Mesendoderm (in vitro differentiated cells): ENCODE measurements around the gene TCFL5.

Experiments
- DNase-seq: peaks from one replicate; pipeline ENCODE4 v3.0.0; 2013
- H2AK5ac ChIP-seq: 2 replicates; pipeline ENCODE4 v1.6.1; 2013; ENCODE audit warnings: low read length, inconsistent platforms
- H2BK120ac ChIP-seq: 2 replicates; pipeline ENCODE4 v1.6.1; 2013; ENCODE audit warnings: low read depth, mild to moderate bottlenecking, low read length, moderate library complexity, mixed read lengths
- H2BK15ac ChIP-seq: replicated peaks from 2 replicates; pipeline ENCODE4 v1.6.1; 2013; ENCODE audit warnings: low read depth, mild to moderate bottlenecking, moderate library complexity
- H2BK5ac ChIP-seq: 2 replicates; pipeline ENCODE4 v1.6.1; 2013; ENCODE audit warnings: low read length, inconsistent platforms
- H3K18ac ChIP-seq: 2 replicates; pipeline ENCODE4 v1.6.1; 2013; ENCODE audit warnings: mild to moderate bottlenecking, low read length, mixed read lengths
- H3K23ac ChIP-seq: one replicate; pipeline ENCODE4 v1.6.1; 2013; ENCODE audit warnings: low read length
- H3K27ac ChIP-seq: 2 replicates; pipeline ENCODE4 v1.5.1; 2013; ENCODE audit warnings: low read depth, mild to moderate bottlenecking, inconsistent platforms, low read length, moderate library complexity
- H3K27me3 ChIP-seq: 2 replicates; pipeline ENCODE4 v1.6.1; 2013; ENCODE audit warnings: low read length, control low read depth, mild to moderate bottlenecking, inconsistent platforms; ENCODE audit not compliant: insufficient read depth, poor library complexity
- H3K36me3 ChIP-seq: 2 replicates; pipeline ENCODE4 v1.6.1; 2013; ENCODE audit warnings: low read length, inconsistent platforms; ENCODE audit not compliant: control insufficient read depth, insufficient read depth
- H3K4ac ChIP-seq: one replicate; pipeline ENCODE4 v1.6.1; 2013; ENCODE audit warnings: low read depth, mild to moderate bottlenecking, low read length, moderate library complexity
- H3K4me1 ChIP-seq: 2 replicates; pipeline ENCODE4 v1.6.1; 2013; ENCODE audit warnings: low read depth, low read length, inconsistent platforms; ENCODE audit not compliant: control insufficient read depth
- H3K4me2 ChIP-seq: 2 replicates; pipeline ENCODE4 v1.6.1; 2013; ENCODE audit warnings: low read length
- H3K4me3 ChIP-seq: 2 replicates; pipeline ENCODE4 v1.5.1; 2013; ENCODE audit warnings: mild to moderate bottlenecking, low read length
- H3K56ac ChIP-seq: one replicate; pipeline ENCODE4 v1.6.1; 2013; ENCODE audit warnings: low read length
- H3K79me1 ChIP-seq: 2 replicates; pipeline ENCODE4 v1.6.1; 2013; ENCODE audit warnings: low read length, inconsistent platforms
- H3K79me2 ChIP-seq: 2 replicates; pipeline ENCODE4 v1.6.1; 2013; ENCODE audit warnings: mild to moderate bottlenecking, low read length; ENCODE audit not compliant: control insufficient read depth, insufficient read depth
- H3K9ac ChIP-seq: 2 replicates; pipeline ENCODE4 v1.6.1; 2013; ENCODE audit warnings: low read length, inconsistent platforms
- H4K5ac ChIP-seq: one replicate; pipeline ENCODE4 v1.6.1; 2013; ENCODE audit warnings: low read length
- H4K8ac ChIP-seq: one replicate; pipeline ENCODE4 v1.6.1; 2013; ENCODE audit warnings: low read depth, mild to moderate bottlenecking, control low read depth, low read length, moderate library complexity
- WGBS: extraction: QIAGEN DNeasy Blood & Tissue Kit; methylation state at CpG from one replicate; pipeline ENCODE4 v1.1.7; 2013; ENCODE audit warnings: low lambda C conversion rate, missing lambda C conversion rate; ENCODE audit not compliant: insufficient coverage; ENCODE audit errors: extremely low coverage; 5-methylcytosine and 5-hydroxymethylcytosine counted together

TCFL5 gene

DNA sequence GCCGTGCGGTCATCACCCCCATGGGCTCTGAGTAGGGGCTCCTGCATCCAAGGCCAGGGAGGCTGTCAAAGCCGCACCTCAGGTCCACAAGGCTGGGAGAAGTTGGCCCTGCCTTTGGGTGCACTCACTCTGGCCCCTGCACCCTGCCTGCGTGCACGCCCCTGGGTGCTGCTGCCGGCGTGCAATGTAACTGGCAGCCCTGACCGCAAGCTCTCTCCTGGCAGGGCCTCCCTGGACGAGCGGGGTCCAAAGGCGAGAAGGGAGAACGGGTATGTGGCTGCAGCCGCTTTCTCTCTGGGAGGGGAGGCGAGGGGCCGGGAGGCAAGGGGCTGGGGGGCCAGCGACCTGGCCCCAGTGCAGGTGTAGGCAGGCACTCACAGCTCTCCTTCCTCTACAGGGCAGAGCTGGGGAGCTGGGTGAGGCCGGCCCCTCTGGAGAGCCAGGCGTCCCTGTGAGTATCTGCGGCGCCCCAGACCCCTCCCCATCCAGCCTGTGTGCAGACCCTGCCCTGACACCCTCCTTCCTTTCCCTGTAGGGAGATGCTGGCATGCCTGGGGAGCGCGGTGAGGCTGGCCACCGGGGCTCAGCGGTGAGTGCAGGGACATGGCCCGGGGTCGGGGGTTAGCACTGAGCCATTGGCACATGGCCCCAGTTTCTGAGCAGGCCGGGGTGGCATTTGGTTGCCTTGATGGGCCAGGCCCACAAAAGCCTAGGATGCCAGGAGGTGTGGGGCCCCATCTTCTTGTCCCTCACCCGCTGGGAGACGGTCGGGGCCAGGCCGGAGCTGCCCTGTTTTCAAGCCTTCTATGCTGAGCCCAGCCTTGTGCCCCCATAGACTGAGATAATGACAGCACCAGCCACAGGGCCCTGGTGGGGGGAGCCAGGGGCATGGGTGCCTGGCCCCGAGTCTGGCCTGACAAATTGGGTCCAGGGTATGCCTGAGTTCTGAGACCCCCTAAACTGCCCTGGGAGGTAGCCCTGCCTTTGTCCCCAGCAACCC, 32.1 kb downstream of the TCFL5 start:
- Histone ChIP-seq H4K5ac (no peak overlapping the region), H3K56ac (no peak overlapping the region), H3K18ac (no peak overlapping the region), H3K79me1 (no peaks in the 10 kb centered on the region), H3K79me2 (no peaks in the 10 kb centered on the region), H3K4me3 (no peak overlapping the region), H3K4me2 (no peak overlapping the region), H2BK5ac (no peak overlapping the region), H3K4ac (no peak overlapping the region), H3K27ac (no peak overlapping the region), H2BK120ac (no peak overlapping the region), H3K36me3 (peaks cover 2% of the 10 kb centered on the region), H3K9ac (no peak overlapping the region), H2BK15ac (no peak overlapping the region), H3K23ac (no peak overlapping the region), H3K27me3 (no peaks in the 10 kb centered on the region), H4K8ac (no peak overlapping the region), H2AK5ac (no peak overlapping the region), H3K4me1 (peaks cover under 1% of the 10 kb centered on the region)
- DNase-seq: no peak
- WGBS: no CpG with 5 or more reads among the region's 32 CpGs

- no peak overlapping the region for H4K5ac ChIP-seq
- peaks cover 2% of the 10 kb centered on the region for H3K36me3 ChIP-seq
- no peak overlapping the region for H2BK15ac ChIP-seq
- no peak overlapping the region for H3K27ac ChIP-seq
- H3K23ac ChIP-seq: no peak overlapping the region
- peaks cover 2% of the 10 kb centered on the region for H3K4me1 ChIP-seq
- H2AK5ac ChIP-seq: no peak overlapping the region
- H3K27me3 ChIP-seq: no peaks in the 10 kb centered on the region
- H3K9ac ChIP-seq: no peak overlapping the region
- no peak overlapping the region for H3K56ac ChIP-seq
- H2BK5ac ChIP-seq: no peak overlapping the region
- no peaks in the 10 kb centered on the region for H3K79me1 ChIP-seq
- H3K18ac ChIP-seq: no peak overlapping the region
- no CpG with 5 or more reads among the region's 29 CpGs for WGBS
- no peak overlapping the region for H3K4me3 ChIP-seq
- no peak overlapping the region for H3K4me2 ChIP-seq
- no peak overlapping the region for H4K8ac ChIP-seq
- H3K4ac ChIP-seq: no peak overlapping the region
- H3K79me2 ChIP-seq: no peaks in the 10 kb centered on the region
- H2BK120ac ChIP-seq: no peak overlapping the region
- DNase-seq: no peak
These were observed 33.0 kb downstream of the TCFL5 start for GRCh38 chr20:62828511-62829230.

- H3K4me3 ChIP-seq: no peak overlapping the region
- H3K56ac ChIP-seq: no peak overlapping the region
- no peak overlapping the region for H2AK5ac ChIP-seq
- no peak overlapping the region for H2BK5ac ChIP-seq
- no peak overlapping the region for H3K23ac ChIP-seq
- no peaks in the 10 kb centered on the region for H3K27me3 ChIP-seq
- H3K18ac ChIP-seq: no peak overlapping the region
- no peak for DNase-seq
- H3K79me1 ChIP-seq: no peaks in the 10 kb centered on the region
- no peaks in the 10 kb centered on the region for H3K79me2 ChIP-seq
- H2BK15ac ChIP-seq: no peak overlapping the region
- peaks cover 2% of the 10 kb centered on the region for H3K4me1 ChIP-seq
- no peak overlapping the region for H3K4me2 ChIP-seq
- H3K4ac ChIP-seq: no peak overlapping the region
- H4K5ac ChIP-seq: no peak overlapping the region
- H3K9ac ChIP-seq: no peak overlapping the region
- H2BK120ac ChIP-seq: no peak overlapping the region
- H3K36me3 ChIP-seq: peaks cover 2% of the 10 kb centered on the region
- H4K8ac ChIP-seq: no peak overlapping the region
- no peak overlapping the region for H3K27ac ChIP-seq
- no CpG with 5 or more reads among the region's 9 CpGs for WGBS
These were observed 33.6 kb downstream of the TCFL5 start for GRCh38 chr20:62828051-62828450.

DNA sequence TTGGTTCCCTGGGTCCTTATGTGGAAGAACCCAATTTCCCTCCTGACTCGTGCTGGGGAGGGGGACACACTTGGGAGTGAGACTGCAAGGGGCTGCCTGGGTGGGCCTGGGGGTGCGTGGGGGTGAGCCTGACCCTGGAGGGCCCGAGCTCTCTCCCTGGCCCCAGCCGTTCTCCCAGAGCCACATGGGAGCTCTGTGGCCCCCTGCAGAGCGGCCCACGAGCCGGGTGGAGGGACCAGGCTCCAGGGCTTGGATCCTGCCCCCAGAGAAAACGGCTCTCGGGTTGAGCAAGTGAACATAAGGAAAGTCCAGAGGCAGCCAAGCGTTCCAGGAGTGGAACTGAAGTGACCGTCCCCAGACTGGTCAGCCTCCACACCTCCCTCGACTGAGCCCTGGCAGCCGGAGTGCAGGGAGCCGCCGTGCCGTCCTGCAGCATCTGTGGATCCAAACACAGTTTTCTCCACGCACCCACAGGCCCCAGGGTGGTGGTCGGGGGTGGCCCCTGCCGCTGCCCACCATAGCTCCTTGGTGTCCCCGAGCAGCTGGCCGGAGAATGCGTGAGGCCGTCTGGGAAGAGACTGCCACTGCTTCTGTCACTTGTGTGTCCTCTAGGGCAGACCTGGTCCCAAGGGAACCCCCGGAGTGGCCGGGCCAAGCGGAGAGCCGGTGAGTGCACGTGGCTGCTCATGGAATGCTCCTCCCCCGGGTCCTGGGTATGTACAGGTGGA, 34.1 kb downstream of the TCFL5 start:
- Histone ChIP-seq H3K4me1 (peaks cover 2% of the 10 kb centered on the region), H2BK120ac (no peak overlapping the region), H3K23ac (no peak overlapping the region), H3K4me2 (no peak overlapping the region), H2BK5ac (no peak overlapping the region), H3K36me3 (peaks cover 2% of the 10 kb centered on the region), H3K4ac (no peak overlapping the region), H4K5ac (no peak overlapping the region), H3K18ac (no peak overlapping the region), H2BK15ac (no peak overlapping the region), H3K9ac (no peak overlapping the region), H3K56ac (no peak overlapping the region), H3K79me1 (no peaks in the 10 kb centered on the region), H3K27ac (no peak overlapping the region), H3K27me3 (no peaks in the 10 kb centered on the region), H2AK5ac (no peak overlapping the region), H4K8ac (no peak overlapping the region), H3K79me2 (no peaks in the 10 kb centered on the region), H3K4me3 (no peak overlapping the region)
- no CpG with 5 or more reads among the region's 29 CpGs for WGBS
- no peak for DNase-seq

- Histone ChIP-seq H3K79me1 (no peaks in the 10 kb centered on the region), H3K27ac (no peak overlapping the region), H3K23ac (no peak overlapping the region), H3K4me3 (no peak overlapping the region), H2BK120ac (no peak overlapping the region), H4K8ac (no peak overlapping the region), H3K9ac (no peak overlapping the region), H3K56ac (no peak overlapping the region), H3K36me3 (peaks cover 2% of the 10 kb centered on the region), H2BK15ac (no peak overlapping the region), H3K4me1 (peaks cover 2% of the 10 kb centered on the region), H3K4ac (no peak overlapping the region), H3K27me3 (no peaks in the 10 kb centered on the region), H2AK5ac (no peak overlapping the region), H3K4me2 (no peak overlapping the region), H4K5ac (no peak overlapping the region), H2BK5ac (no peak overlapping the region), H3K18ac (no peak overlapping the region), H3K79me2 (no peaks in the 10 kb centered on the region)
- WGBS: no CpG with 5 or more reads among the region's 24 CpGs
- DNase-seq: no peak
These were observed 34.8 kb downstream of the TCFL5 start for GRCh38 chr20:62826646-62827310.
